Measurements from ENCODE around the gene ALDH3A1.

ALDH3A1 gene

DNA sequence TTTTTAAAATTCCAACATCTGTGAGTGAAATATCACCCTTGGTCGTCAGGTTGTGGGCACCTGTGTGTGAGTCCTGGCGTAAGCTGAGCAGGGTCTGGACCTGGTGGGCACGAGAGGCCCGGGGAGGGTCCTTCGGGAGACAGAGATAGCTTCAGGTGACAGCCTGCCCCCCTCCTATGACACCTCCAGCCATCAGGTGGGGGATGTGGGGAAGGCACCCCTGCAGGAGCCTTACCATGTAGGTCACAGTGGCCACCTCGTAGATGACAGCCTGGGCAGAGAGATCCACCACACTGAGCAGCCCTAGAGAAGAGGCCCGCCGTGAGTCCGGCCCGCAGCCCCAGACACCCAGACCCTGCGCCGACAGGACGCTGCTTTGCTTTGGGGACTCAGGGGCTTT is 42.9 kb downstream of the ALDH3A1 start:
- TF ChIP-seq, protein P1, sequence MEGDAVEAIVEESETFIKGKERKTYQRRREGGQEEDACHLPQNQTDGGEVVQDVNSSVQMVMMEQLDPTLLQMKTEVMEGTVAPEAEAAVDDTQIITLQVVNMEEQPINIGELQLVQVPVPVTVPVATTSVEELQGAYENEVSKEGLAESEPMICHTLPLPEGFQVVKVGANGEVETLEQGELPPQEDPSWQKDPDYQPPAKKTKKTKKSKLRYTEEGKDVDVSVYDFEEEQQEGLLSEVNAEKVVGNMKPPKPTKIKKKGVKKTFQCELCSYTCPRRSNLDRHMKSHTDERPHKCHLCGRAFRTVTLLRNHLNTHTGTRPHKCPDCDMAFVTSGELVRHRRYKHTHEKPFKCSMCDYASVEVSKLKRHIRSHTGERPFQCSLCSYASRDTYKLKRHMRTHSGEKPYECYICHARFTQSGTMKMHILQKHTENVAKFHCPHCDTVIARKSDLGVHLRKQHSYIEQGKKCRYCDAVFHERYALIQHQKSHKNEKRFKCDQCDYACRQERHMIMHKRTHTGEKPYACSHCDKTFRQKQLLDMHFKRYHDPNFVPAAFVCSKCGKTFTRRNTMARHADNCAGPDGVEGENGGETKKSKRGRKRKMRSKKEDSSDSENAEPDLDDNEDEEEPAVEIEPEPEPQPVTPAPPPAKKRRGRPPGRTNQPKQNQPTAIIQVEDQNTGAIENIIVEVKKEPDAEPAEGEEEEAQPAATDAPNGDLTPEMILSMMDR (IDR thresholded peaks at IDR 0.05; ENCODE audit: insufficient read depth, low read length, missing control alignments), result no peak
- no peak for DNase-seq (ENCODE audit: low read depth, low spot score)
- ChIA-PET CTCF (no interaction called here), POLR2A (no interaction called here)
- H3K4me3 ChIP-seq (ENCODE audit: low read depth, low read length), result no peak overlapping the region

DNA sequence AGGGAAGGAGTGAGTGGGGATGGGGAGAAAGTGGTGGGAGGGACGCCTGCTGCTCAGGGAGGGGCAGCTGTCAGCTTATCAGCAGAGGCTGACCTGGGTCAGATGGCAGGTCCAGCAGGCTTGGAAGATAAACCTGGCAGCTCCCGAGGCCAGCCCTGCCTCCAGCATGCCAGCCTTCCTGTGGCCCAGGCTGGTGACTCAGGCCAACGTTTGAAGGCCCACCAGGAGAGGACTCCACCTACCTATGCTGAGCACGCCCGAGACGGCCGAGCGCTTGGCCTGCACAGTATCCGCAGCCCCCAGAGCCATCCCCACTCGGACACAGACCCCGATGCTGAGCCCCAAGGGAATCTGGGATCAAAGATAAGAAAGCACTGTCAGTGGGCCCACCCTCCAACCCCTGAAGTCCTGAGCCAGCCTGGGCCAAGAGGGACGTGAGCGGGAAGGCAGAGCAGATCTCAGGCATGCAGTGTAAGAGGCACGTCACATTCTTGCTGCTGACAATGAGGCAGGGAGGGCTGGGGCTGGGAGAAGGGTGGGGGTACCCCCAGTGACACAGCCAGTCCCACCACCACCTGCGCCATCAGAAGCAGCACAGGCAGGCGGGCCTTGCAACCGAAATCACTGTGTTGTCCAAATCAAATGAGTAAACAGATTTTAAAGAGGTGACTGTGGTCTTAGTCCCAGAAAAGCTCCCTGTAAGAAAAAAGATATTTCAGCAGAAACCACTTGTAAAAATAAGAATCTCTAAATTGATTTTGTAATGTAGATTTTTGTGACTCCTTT is 44.1 kb downstream of the ALDH3A1 start:
- ChIA-PET CTCF (no interaction called here), POLR2A (no interaction called here)
- TF ChIP-seq, protein P1 (IDR thresholded peaks at IDR 0.05; ENCODE audit: insufficient read depth, low read length, missing control alignments), result no peak
- DNase-seq (ENCODE audit: low read depth, low spot score), result no peak
- no peak overlapping the region for H3K4me3 ChIP-seq (ENCODE audit: low read depth, low read length)

DNA sequence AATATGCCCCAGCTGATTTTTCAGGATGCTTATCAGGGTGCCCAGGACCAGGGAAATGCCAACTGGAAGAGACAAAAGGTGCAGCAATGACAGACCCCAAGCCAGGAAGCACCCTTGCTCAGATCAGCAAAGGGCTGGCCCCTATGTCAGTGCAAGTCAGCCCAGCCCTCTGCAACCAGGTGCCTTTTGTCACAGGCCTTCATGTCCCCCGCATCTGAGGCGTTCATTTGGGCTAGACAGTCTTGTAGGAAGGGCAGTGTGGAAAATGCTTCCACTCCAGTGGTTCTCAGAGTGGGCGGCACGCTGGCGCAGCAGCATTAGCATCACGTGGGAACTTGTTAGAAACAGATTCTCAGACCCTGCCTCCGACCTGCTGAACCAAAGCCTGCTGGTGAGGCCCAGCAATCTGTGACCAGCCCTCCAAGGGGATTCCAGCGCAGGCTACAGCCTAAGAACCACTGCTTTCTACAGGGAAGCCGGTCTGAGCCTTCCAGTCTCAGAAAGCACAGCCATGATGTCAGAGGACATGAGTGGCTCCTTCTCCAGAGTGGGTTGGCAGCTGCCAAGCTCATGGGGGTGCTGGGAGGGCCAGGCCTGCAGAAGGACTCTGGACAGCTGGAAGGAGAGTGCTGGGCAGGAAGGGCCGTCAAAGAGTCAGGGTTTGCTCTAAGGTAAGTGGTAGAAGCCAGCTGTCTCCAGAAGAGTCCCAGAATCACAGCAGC is 44.8 kb downstream of the ALDH3A1 start:
- ChIA-PET CTCF (no interaction called here), POLR2A (no interaction called here)

DNA sequence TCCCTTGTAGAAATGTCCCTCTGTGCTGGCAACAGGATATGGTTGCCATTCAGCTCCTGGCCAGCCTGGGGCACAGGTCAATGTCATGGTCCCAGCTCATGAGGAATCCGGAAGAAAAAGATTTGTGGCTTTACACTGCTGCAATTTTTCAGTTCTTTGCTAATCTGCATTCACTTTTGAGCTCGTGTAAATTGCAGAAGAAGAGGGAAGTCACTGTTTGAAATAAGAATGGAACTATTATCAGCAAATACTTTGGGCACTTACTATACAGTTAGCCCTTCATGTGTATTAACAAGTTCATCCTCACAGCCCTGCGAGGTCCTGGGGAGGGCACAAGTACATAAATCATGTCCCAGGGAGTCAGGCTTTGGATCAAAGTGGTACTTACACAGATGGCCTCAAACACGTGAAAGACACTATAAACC is 45.9 kb downstream of the ALDH3A1 start:
- POLR2A ChIA-PET, result no interaction called here
- CTCF ChIA-PET, result no interaction called here

More for the DNA sequence above, 44.8 kb downstream of the ALDH3A1 start:
- no peak overlapping the region for H3K4me3 ChIP-seq (ENCODE audit: low read depth, low read length)
- DNase-seq (ENCODE audit: low read depth, low spot score), result no peak
- TF ChIP-seq, protein P1 (IDR thresholded peaks at IDR 0.05; ENCODE audit: insufficient read depth, low read length, missing control alignments), result no peak

More for the DNA sequence above, 45.9 kb downstream of the ALDH3A1 start:
- no peak overlapping the region for H3K4me3 ChIP-seq (ENCODE audit: low read depth, low read length)
- TF ChIP-seq, protein P1 (IDR thresholded peaks at IDR 0.05; ENCODE audit: insufficient read depth, low read length, missing control alignments), result no peak
- no peak for DNase-seq (ENCODE audit: low read depth, low spot score)

Data from AG04449 (cell line).